ENCODE data around the gene OR4Q3.

GRCh38 chr14:19743256-19743655 lies at the start of gene OR4Q3:
- no peak for TF ChIP-seq POLR2A (IDR thresholded peaks at IDR 0.05)
- no peak for TF ChIP-seq CTCF (IDR thresholded peaks at IDR 0.05)
